ENCODE measurements around the gene TSPAN18. TPM values are rescaled to one million over a fixed set of nuclear protein-coding genes. Genes with fewer than 3 reads are reported as not detected.

Gene TSPAN18
- total and polyA plus RNA-seq, 2 of the 4 experiments (the other 2 are of a cell fraction) = 0.36 to 1.1 TPM

GRCh38 chr11:44718057-44718456 lies 8.7 kb upstream of the TSPAN18 start:
- ChIA-PET POLR2A (ENCODE audit: unreplicated experiment) (no interaction called here), CTCF (no interaction called here)
- in situ Hi-C loops (cut with MboI; ENCODE audit: low sequenced_read_pairs) = no loop called here

More at GRCh38 chr11:44718057-44718456, 8.7 kb upstream of the TSPAN18 start:
- Histone ChIP-seq H3K4me1 (ENCODE audit: control insufficient read depth, insufficient read depth, low read length) (no peaks in the 10 kb centered on the region), H3K27me3 (ENCODE audit: control insufficient read depth, insufficient read depth, low read length) (peaks cover 59% of the 10 kb centered on the region), H4K8ac (ENCODE audit: low read depth in 2 of 2, low read length in 2 of 2) (no peak overlapping the region), H3K4ac (ENCODE audit: low read depth, low read length) (no peak overlapping the region), H3K4me2 (ENCODE audit: low read depth, low read length) (no peak overlapping the region), H3K18ac (ENCODE audit: low read depth, low read length) (no peak overlapping the region), H3K9ac (ENCODE audit: low read depth, low read length) (no peak overlapping the region), H2BK20ac (ENCODE audit: low read depth, low read length) (no peak overlapping the region), H4K5ac (ENCODE audit: low read depth, low read length) (no peak overlapping the region), H2BK5ac (ENCODE audit: low read depth, low read length, poor library complexity, severe bottlenecking) (no peak overlapping the region), H3K4me3 (ENCODE audit: insufficient read depth, low read depth, low read length) (no peak overlapping the region), H2AK9ac (replicated peaks; ENCODE audit: low read depth, low read length, poor library complexity) (no peak overlapping the region), H2AK5ac (ENCODE audit: low read depth, low read length) (no peak overlapping the region), H4K91ac (ENCODE audit: insufficient read depth, low read depth, low read length) (no peak overlapping the region), H2BK15ac (ENCODE audit: low read depth, low read length) (no peak overlapping the region), H3K79me1 (ENCODE audit: low read depth in 1 of 2, low read length in 2 of 2) (no peaks in the 10 kb centered on the region), H3K36me3 (ENCODE audit: control insufficient read depth, insufficient read depth, low read length) (no peaks in the 10 kb centered on the region), H3K9me1 (ENCODE audit: insufficient read depth, low read length) (no peaks in the 10 kb centered on the region), H3K23ac (ENCODE audit: low read depth, low read length) (no peak overlapping the region), H3K9me3 (ENCODE audit: control insufficient read depth, insufficient read depth, low read length) (peaks cover 3% of the 10 kb centered on the region; the same call in 1 of the 2 replicates), H3K27ac (ENCODE audit: insufficient read depth, low read length) (no peak overlapping the region), H3K14ac (replicated peaks; ENCODE audit: low read depth, low read length) (no peak overlapping the region), H4K20me1 (ENCODE audit: insufficient read depth, low read length) (no peaks in the 10 kb centered on the region), H2AFZ (replicated peaks; ENCODE audit: low read length, poor library complexity) (peak overlapping the region; percentile 27), H3K56ac (ENCODE audit: extremely low read depth, insufficient read depth, low read length) (no peak overlapping the region), H2BK120ac (ENCODE audit: low read depth, low read length) (no peak overlapping the region)
- TF ChIP-seq CEBPB (IDR thresholded peaks at IDR 0.05; ENCODE audit: low read depth, low read length) (no peak), MAFK (IDR thresholded peaks at IDR 0.05; ENCODE audit: low read depth, low read length) (no peak), USF2 (IDR thresholded peaks at IDR 0.05; ENCODE audit: low read depth, low read length) (no peak), POLR2A (IDR thresholded peaks at IDR 0.05; ENCODE audit: low read depth, low read length) (no peak), BHLHE40 (IDR thresholded peaks at IDR 0.05; ENCODE audit: low read depth, low read length) (no peak), NFE2L2 (IDR thresholded peaks at IDR 0.05; ENCODE audit: low read depth, low read length) (no peak), RFX5 (IDR thresholded peaks at IDR 0.05; ENCODE audit: low read depth, low read length) (no peak), FOS (IDR thresholded peaks at IDR 0.05; ENCODE audit: low read depth, low read length) (no peak), ELK1 (IDR thresholded peaks at IDR 0.05; ENCODE audit: borderline replicate concordance, low read depth, low read length) (no peak), MXI1 (IDR thresholded peaks at IDR 0.05; ENCODE audit: borderline replicate concordance, low read depth, low read length) (no peak), SMC3 (IDR thresholded peaks at IDR 0.05; ENCODE audit: low read depth, low read length) (no peak), RCOR1 (IDR thresholded peaks at IDR 0.05; ENCODE audit: insufficient replicate concordance, low read length) (no peak), RAD21 (IDR thresholded peaks at IDR 0.05; ENCODE audit: low read length) (no peak), CHD1 (IDR thresholded peaks at IDR 0.05; ENCODE audit: low read depth, low read length) (no peak), MAZ (IDR thresholded peaks at IDR 0.05; ENCODE audit: borderline replicate concordance, low read depth, low read length) (no peak), CTCF (conservative IDR thresholded peaks at IDR 0.05; ENCODE audit: low read depth, low read length) (no peak)
- intact Hi-C loops (cut with micrococcal nuclease) = no loop called here
- dilution Hi-C loops (cut with HindIII; ENCODE audit: low sequenced_read_pairs, unreplicated experiment) = no loop called here
- 0% methylated on average over 1 of the region's 5 CpGs; no CpG with 5 or more reads in 1 of the 2 experiments for WGBS, 2 experiments (ENCODE audit: extremely low coverage in 2 of 2, insufficient read length in 1 of 2)
- no TSS peak for BruUV-seq (replicated peaks)
- DNase-seq (no peak), ATAC-seq (ENCODE audit: low read depth) (no peak)

All from IMR-90 (cell line).